Measurements from ENCODE around the gene JARID2. TPM values are rescaled to one million over a fixed set of nuclear protein-coding genes. Genes with fewer than 3 reads are reported as not detected.

Gene JARID2
- total and polyA plus RNA-seq, 4 donors: 1.4 to 12.3 (median 3.4) TPM

DNA sequence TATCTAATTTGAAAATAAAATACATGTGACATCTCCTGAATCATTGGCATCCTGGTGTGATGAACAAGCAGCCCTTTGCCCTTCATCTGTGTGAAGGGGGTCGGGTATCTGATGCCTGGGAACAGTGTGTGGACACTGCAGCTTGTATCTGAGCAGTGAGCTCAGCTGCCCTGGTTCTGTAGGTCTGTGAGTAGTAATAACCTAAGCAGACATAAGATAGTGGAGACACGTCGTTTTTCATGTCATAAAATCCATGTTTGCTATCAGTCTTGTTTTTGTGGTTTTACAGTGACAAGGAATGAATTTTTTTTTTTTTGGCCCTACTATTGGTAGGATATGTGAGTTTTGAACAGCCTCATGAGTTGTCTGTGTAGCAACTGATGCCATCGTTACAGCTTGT, 133.0 kb downstream of the JARID2 start:
- Histone ChIP-seq H3K4me3 (ENCODE audit: low read depth in 1 of 3, low read length in 3 of 3) (no peak overlapping the region), H3K27ac (ENCODE audit: low read depth in 1 of 2, low read length in 2 of 2) (no peak overlapping the region), H3K9me3 (ENCODE audit: control insufficient read depth in 4 of 4, low read length in 3 of 4) (no peaks in the 10 kb centered on the region), H3K36me3 (ENCODE audit: control insufficient read depth in 4 of 4, insufficient read depth in 3 of 4, low read depth in 1 of 4, low read length in 3 of 4) (no peaks in the 10 kb centered on the region), H3K9ac (ENCODE audit: low read depth in 1 of 2, low read length in 2 of 2) (no peak overlapping the region), H3K27me3 (ENCODE audit: control insufficient read depth in 4 of 4, insufficient read depth in 4 of 4, low read length in 3 of 4) (no peaks in the 10 kb centered on the region), H3K4me1 (ENCODE audit: control insufficient read depth in 4 of 4, insufficient read depth in 4 of 4, low read length in 3 of 4) (peaks cover 3 to 12% (median 5%) of the 10 kb centered on the region in 4 donors)
- 86% methylated on average over 4 of the region's 4 CpGs for WGBS
- no peak for DNase-seq (ENCODE audit: low spot score)
- TF ChIP-seq CTCF (IDR thresholded peaks at IDR 0.05; ENCODE audit: low read depth, low read length, missing input control) (no peak), RAD21 (IDR thresholded peaks at IDR 0.05) (no peak), EGR1 (IDR thresholded peaks at IDR 0.05; ENCODE audit: low read depth in 2 of 2) (no peak), FOXA1 (IDR thresholded peaks at IDR 0.05) (no peak), MAX (IDR thresholded peaks at IDR 0.05) (no peak), ATF3 (IDR thresholded peaks at IDR 0.05) (no peak), RXRA (IDR thresholded peaks at IDR 0.05) (no peak), ZBTB33 (IDR thresholded peaks at IDR 0.05) (no peak)

GRCh38 chr6:15380351-15380750, 134.5 kb downstream of the JARID2 start:
- Histone ChIP-seq H3K27me3 (ENCODE audit: control insufficient read depth in 4 of 4, insufficient read depth in 4 of 4, low read length in 3 of 4) (no peaks in the 10 kb centered on the region), H3K4me3 (ENCODE audit: low read depth in 1 of 3, low read length in 3 of 3) (no peak overlapping the region), H3K27ac (ENCODE audit: low read depth in 1 of 2, low read length in 2 of 2) (no peak overlapping the region), H3K36me3 (ENCODE audit: control insufficient read depth in 4 of 4, insufficient read depth in 3 of 4, low read depth in 1 of 4, low read length in 3 of 4) (no peaks in the 10 kb centered on the region), H3K4me1 (ENCODE audit: control insufficient read depth in 4 of 4, insufficient read depth in 4 of 4, low read length in 3 of 4) (peaks cover 3 to 12% (median 5%) of the 10 kb centered on the region in 4 donors), H3K9me3 (ENCODE audit: control insufficient read depth in 4 of 4, low read length in 3 of 4) (no peaks in the 10 kb centered on the region), H3K9ac (ENCODE audit: low read depth in 1 of 2, low read length in 2 of 2) (no peak overlapping the region)
- no peak for DNase-seq (ENCODE audit: low spot score)
- WGBS: 88% methylated on average over 4 of the region's 4 CpGs
- TF ChIP-seq, protein P1, sequence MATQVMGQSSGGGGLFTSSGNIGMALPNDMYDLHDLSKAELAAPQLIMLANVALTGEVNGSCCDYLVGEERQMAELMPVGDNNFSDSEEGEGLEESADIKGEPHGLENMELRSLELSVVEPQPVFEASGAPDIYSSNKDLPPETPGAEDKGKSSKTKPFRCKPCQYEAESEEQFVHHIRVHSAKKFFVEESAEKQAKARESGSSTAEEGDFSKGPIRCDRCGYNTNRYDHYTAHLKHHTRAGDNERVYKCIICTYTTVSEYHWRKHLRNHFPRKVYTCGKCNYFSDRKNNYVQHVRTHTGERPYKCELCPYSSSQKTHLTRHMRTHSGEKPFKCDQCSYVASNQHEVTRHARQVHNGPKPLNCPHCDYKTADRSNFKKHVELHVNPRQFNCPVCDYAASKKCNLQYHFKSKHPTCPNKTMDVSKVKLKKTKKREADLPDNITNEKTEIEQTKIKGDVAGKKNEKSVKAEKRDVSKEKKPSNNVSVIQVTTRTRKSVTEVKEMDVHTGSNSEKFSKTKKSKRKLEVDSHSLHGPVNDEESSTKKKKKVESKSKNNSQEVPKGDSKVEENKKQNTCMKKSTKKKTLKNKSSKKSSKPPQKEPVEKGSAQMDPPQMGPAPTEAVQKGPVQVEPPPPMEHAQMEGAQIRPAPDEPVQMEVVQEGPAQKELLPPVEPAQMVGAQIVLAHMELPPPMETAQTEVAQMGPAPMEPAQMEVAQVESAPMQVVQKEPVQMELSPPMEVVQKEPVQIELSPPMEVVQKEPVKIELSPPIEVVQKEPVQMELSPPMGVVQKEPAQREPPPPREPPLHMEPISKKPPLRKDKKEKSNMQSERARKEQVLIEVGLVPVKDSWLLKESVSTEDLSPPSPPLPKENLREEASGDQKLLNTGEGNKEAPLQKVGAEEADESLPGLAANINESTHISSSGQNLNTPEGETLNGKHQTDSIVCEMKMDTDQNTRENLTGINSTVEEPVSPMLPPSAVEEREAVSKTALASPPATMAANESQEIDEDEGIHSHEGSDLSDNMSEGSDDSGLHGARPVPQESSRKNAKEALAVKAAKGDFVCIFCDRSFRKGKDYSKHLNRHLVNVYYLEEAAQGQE (IDR thresholded peaks at IDR 0.05): no peak
- no peak for TF ChIP-seq ATF3 (IDR thresholded peaks at IDR 0.05)
- TF ChIP-seq EGR1 (IDR thresholded peaks at IDR 0.05; ENCODE audit: low read depth in 2 of 2): no peak
- no peak for TF ChIP-seq YY1 (IDR thresholded peaks at IDR 0.05)
- TF ChIP-seq NR2F2 (IDR thresholded peaks at IDR 0.05): no peak
- no peak for TF ChIP-seq RXRA (IDR thresholded peaks at IDR 0.05)
- no peak for TF ChIP-seq MAX (IDR thresholded peaks at IDR 0.05)
- TF ChIP-seq FOXA1 (IDR thresholded peaks at IDR 0.05): no peak

Data from liver (tissue), 9 donors.